T-helper 2 cell (primary cell): ENCODE measurements around the gene DNHD1.

Source experiments
- DNase-seq, 5 experiments: peaks; one replicate each; pipeline versions ENCODE4 v3.0.0 to v3.0.0-alpha.2; 2012 to 2022

Gene DNHD1

DNA sequence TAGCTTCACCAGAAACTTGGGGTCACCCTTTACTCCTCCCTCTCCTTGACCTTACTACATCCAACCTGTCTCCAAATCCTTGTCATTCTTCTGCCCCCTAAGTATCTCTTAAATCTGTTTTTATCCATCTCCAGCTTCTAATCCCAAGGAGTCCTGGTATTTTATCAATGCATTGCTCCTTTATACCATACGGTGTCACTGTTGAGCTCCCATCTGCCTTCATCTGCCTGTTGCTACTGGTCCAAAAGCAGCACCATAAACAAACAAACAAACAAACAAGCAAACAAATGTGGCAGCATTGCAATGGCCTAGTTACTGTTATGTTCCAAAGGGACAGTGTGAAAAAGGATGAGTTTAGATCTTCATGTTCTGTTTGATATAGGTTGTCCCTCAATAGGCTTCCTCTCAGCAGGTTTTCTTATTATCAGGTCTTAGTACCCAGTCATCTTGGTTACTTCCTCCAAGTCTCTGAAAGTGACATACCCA is 34.2 kb downstream of the DNHD1 start:
- DNase-seq: peak in 2 of 5 experiments; percentile 14 to 53

DNA sequence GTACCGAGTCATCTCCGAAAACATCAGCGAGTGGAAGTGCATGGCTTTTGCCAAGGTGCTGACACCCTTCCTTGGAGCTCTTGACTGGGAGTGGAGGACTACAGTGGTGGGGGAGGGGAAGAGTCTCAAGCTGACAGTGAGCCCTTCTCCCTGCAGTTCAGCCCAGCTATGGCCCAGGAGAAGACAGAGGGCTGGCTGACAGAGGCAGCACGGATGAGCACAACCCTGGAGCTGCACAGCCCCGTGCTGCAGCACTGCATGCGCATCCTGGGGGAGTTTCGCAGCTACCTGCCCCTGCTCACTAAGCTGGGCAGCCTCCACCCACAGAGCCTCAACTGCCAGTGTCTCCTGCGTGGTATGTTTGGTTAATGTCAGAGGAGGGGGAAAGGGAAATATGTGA is 41.4 kb downstream of the DNHD1 start:
- DNase-seq: no peak

DNA sequence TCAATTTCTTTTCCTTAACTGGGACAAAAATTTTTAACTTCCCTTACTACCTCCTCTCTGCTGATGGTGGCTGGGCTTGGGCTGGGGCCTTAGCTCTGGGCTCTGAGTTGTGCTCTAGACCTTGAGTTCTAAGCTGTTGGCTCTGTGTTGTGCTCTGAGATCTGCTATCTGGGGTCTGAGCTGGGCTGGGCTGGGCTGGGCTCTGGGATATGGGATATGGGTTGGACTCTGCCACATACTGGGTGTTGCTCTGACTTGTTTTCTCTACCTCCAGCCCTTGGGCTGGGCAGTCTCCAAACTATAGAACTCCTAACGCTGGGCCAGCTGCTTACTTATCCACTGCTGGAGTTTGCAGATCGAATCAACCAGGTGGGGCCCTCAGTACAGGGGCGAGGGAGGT is 41.9 kb downstream of the DNHD1 start:
- no peak for DNase-seq

DNA sequence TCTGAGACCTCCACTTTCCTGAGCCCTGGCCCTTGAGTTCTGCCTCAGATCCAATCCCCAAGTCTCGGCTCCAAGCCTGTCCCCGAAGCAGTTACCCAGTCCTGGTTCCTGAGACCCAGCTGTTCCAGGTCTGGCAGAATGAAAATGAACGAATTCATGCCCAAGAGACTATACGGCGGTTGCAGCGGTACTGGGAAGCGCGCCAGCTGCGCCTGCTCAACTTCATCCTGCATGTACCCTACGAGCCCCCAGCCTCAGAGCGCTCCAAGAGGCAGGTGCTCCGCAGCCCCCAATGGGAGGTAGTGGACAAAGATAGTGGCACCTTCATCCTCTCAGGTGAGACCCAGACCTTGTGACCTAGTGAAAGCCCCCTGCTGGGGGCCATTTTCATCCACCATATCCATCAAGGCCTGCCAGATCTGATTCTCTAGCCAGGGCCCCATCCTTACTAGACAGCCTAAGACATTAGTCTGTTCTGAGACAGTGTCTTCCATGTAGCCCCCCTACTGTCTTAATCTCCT is 42.7 kb downstream of the DNHD1 start:
- DNase-seq: no peak

DNA sequence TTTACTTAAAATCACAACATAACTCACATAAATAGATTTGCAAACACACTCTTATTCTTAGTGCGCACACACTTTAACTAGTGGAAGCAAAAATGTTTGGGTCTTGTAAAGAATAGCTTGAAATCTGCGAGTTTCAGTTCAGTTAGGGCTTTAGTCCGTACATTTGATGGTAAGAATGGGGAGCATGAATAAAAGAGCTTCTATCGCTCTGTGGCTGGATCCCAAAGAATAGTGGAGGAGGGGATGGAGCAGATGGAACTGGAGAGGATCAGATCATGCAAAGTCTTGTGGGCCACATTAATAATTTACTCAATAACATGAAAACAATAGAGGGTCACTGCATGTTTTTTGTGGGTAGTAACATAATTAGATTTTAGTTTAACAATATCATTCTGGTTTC is 44.3 kb downstream of the DNHD1 start:
- no peak for DNase-seq

DNA sequence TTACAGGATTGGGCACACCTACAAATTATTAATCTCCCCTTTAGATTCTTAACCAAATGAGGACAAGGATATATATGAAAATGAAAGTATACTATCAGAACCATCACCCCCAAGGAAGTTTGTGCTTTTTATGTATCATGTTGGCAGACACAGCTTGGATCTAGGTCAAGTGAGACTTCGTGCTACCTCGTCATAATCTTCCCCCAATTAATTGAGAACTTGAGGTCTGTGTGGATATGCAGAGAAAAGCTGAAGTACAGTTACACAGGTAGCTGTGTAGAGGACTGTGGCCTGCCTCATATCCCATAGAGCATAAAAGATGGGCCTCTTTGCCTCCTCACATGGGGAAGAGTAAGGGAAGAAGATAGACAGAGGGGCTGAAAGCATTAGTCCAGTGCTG is 45.6 kb downstream of the DNHD1 start:
- peak in 1 of 5 experiments; percentile 16 for DNase-seq

DNA sequence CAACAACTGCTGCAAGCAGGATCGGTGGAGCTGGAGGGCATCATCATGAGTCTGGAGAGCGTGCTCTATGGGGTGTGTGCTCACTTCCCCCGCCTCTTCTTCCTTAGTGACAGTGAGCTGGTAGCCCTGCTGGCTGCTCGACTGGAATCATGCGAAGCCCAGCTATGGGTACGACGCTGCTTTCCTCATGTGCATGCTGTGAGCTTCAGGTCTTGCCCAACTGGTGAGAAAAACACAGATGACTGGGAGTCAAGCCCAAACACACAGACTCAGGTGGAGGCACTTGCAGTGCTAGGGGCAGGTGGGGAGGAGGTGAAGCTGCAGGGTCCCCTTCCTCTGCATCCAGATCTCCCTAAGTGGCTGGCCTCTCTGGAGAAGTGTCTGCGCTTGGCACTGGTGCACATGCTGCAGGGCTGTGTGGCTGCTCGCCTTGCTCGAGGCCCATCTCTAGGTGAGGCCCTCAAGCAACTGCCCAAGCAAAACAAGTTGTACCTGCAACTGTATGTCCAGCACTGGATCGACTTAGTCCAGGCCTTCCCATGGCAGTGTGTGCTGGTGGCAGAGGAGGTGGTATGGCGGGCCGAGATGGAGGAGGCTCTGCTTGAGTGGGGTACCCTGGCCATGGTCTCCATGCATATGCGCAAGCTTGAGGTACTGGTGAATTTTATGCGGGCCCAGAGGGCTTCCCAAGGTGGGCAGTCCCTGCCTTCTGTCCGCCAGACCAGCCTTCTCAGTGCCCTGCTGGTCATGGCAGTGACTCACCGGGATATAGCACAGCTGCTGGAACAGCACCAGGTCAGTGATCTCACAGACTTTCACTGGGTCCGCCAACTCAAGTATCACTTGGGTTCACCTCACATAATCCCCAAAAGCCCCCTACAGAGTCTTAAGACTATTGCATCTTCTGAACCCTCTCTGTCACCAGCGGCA is 48.1 kb downstream of the DNHD1 start:
- no peak for DNase-seq

DNA sequence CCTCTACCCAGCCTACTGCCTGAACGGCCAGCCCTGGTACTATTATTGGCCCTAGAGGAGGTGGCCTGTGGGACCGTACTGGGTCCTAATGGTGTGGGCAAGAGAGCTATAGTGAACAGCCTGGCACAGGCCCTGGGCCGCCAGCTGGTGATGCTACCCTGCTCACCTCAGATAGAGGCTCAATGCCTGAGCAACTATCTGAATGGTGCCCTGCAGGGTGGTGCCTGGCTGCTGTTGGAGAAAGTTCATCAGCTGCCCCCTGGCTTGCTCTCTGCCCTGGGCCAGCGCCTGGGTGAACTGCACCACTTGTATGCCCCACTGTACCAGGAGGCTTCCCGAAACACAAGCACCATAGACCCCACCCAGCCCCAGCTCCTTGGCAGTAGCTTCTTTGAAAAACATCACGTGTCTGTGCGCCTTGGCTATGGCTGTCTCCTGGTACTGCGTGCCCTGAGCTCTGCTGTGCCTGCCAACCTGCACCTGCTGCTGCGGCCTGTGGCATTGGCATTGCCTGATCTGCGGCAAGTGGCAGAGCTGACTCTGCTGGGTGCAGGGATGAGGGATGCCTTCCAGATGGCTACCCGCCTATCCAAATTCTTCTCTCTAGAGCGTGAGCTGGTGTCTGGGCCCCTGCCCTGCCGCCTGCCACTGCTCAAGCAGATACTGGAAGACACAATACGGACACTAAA is 49.0 kb downstream of the DNHD1 start:
- DNase-seq: no peak

DNA sequence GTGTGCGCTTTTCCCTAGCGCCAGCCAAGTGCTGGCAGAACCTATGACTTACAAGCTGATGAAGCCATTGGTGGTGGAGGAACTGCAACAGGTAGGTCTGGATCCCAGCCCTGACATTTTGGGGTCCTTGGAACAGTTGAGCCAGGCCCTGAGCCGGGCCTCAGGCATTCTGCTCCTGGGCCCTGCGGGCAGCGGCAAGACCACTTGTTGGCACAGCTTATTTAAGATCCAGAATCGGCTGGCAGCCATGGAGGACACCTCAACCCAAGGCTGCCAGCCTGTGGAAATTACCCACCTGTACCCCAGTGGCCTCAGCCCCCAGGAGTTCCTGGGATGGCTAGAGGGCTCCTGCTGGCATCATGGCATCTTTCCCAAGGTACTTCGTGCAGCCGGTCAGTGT is 49.7 kb downstream of the DNHD1 start:
- no peak for DNase-seq

DNA sequence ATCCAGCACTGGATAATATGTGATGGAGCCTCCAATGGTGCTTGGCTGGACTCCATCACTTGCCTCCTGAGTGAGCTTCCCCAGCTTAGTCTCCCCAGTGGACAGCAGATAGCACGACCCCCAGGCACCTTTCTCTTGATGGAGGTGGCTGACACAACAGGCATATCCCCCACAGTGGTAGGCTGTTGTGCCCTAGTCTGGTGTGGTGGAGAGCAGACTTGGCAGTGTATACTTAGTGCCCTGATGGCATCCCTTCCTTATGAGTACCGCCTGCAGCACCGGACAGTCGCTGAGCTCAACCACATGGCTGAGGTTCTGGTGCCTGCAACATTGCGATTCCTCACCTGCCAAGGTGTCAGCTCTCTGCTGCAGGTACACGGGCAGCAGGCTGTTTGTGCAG is 50.1 kb downstream of the DNHD1 start:
- DNase-seq: no peak

DNA sequence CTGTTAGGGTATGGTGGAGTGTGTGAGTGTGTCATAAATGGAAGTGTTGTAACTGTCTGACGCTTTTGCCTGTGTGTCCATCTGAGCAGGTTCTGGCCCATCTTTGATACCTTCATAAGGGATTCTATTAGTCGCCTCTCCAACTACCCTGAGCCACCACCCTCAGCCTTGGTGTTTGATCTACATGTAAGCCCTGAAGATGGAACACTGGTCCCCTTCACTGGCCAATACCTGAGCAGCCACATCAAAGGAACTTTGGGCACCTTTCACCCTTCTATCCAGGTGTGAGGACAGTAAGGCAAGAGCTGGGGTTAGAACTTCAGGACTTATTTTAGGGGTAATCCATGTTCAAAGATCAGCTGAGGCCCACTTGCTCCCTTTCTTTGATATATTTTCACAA is 51.0 kb downstream of the DNHD1 start:
- no peak for DNase-seq

DNA sequence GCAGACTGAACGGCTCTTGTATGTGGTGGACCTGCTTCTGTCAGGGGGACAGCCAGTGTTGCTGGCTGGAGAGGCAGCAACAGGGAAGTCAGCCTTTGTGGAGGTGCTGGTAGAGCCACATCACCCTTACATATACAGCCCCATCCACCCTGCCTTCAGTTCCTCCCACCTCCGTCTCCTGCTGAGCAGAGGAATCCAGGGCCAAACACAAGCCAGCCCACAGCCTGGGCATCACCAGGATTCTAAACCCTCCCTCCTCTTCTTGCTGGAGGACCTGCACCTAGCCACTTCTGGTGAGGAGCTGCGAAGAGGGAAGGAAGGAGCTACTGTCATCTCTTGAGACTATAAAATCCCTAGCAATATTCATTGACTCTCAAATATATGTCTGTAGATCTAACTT is 51.6 kb downstream of the DNHD1 start:
- no peak for DNase-seq

DNA sequence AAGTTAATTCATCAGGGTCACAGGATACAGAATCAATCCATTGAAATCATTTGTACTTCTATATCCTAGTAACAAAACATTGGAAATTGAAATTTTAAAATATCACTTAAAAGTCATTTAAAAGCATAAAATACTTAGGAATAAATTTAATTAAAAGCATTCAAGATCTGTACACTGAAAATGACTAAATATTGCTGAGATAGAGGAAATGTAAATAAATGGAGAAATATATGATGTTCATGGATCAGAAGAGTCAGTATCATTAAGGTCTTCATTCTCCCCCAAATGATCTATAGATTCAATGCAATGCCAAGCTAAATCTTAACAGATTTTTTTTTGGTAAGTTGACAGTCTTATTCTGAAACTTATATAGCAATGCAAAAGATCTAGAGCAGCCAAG is 56.6 kb downstream of the DNHD1 start:
- DNase-seq: no peak

DNA sequence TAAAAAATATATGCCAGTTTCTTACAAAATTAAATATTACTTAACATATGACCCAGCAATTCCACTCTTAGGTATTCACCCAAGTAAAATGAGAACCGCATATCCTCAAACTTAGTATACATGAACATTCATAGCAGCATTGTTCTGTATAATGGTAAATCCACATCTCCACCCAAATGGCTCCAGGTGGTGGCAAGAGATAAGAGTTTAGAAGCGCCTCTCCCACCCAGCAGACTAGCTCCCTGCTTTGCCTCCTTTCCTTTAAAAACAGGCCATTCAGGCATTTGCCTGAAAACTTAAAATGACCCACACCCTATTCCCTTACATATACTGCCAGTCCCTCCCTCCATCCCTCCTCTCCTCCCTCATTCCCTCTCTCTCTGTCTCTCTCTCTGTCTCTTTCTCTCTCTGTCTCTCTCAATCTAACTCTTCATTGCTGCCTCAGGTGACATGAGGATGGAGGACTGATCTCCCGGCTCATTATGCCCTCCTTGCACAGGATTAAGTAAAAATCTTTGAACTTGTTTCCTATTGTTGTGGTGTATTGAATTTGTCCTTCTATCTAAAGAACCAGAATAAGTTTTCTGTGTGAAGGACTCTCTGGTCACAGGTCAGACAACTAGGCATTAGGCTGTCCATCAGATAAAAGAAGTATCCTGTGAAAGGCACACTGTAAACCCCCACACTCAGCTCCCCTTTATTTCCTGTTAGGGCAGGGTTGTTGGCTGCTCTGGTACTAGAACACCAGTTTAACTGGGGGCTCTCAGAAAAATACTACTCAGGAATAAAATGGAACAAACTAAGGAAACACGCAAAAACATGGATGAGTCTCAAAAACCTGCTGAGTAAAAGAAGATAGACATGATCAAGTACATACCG is 58.0 kb downstream of the DNHD1 start:
- no peak for DNase-seq

DNA sequence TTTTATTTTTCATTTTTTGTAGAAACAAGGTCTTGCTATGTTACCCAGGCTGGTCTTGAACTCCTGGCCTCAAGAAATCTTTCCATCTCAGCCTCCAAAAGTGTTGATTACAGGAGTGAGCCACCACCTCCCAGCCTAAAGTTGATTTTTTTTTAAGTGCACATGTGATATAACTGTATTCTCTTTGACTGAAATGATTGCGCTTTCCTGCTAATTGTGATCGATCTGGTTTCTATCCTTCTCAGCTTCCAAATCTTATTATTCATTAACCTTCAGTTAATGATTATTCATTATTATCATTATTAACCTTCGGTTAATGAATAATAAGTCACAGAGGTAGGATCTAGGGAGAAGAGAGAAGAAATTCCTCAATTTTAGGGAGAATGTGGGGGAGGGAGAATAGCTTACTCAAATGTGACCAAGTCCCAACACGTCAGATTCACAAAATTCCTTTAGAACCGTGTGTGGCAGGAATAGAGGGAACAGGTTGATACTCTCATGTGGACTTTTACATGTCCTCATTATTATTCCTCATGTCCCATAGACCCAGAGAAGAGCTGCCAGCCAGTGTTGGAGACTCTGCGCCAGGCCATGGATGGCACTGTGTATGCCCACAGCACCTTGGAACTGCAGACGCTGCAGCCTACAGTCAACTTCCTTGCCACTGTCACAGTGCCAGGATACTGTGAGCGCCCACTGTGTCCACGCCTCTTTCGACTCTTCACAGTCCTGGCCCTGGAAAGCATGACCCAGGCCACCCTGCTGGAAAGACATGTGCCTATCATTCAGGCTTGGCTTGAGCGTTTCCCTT is 59.3 kb downstream of the DNHD1 start:
- DNase-seq: no peak

DNA sequence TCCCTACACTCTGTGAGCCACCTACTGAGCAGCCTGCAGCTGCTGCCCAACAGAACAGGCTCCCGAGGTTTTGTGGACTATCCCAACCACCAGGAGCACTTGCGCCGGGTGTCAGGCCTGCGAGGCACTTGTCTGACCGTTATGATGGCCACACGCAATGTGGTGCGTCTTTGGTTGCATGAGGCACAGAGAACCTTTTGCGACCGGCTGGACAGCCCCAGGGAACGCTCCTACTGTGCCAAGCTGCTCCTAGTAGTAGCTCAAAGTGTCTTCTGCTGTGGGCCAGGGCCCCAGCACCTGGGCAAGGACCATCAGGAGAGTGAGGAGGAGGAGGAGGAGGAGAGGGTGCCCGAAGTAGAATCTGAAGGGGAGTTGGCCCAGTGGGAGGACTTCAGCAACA is 60.0 kb downstream of the DNHD1 start:
- DNase-seq: no peak

DNA sequence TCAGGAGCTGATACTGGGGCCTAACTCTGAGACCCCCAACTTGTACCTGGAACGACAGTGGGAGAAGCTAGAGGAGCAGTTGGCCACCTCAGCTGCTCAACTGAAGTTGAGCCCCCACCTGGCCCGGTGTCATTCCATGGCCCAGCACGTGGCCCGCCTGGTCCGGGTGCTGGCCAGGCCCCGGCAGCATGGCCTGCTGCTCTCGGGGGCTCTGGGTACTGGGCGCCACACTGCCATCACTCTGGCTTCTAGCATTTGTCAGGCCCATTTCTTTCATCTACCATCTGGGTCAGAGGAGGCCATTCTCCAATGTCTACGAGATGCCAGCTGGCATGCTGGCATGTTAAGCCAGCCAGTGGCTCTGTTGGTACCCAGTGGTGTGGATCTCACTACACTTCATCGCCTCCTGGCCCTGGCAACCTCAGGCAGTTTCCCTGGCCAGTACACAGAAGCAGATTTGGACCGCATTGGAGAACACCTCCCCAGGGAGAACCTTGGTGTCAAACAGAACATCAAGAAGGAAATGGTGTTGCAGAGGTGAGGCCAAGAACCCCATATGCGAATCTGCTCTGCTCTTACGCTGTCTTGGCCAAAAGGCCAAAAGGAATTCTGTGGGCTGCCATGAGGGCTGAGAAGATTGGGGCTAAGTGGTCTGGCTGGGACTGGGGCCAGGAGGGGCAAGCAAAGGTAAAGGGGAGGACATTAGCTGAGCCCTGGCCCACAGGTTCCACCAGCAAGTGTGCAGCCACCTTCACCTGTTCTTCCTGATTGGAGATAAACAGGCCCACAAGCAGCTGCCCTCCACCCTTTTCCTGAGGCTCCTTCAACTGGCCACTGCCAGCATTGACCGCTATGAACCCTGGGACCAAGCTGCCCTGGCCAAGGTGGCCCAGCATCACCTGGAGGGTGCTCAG is 60.9 kb downstream of the DNHD1 start:
- no peak for DNase-seq

DNA sequence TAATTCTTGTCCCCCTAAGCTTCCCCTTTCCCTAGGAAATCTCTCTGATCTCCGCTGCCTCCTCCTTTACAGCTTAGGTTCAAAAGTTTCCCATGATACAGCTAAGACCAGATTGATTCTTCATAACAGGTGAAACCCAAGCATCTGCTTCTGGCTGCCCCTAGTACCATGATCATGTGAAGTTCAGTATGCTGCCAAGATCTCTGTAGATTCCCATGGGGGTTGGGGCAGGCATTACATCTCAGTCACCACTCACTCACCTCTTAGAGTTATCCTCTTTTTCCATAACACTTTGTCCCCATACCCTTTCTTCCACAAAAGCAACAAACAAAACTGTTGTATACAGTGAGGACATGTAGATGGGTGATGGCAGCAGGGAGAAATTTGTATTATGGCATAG is 62.3 kb downstream of the DNHD1 start:
- DNase-seq: no peak

DNA sequence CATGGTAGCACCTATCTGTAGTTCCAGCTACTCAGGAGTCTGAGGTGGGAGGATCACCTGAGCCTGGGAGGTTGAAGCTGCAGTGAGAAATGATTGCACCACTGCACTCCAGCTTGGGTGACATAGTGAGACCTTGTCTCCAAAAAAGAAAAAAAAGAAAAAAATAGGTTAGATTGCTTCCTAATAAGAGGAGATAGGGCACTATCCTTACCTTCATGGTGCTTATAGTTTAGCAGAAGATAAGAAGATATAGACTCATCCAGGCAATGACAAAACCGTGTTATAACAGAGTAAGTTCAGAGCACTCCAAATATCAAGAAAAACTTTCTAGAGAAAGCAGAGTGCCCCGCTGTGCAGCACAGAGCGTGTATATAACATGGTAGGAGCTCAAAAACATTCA is 64.2 kb downstream of the DNHD1 start:
- DNase-seq: no peak

DNA sequence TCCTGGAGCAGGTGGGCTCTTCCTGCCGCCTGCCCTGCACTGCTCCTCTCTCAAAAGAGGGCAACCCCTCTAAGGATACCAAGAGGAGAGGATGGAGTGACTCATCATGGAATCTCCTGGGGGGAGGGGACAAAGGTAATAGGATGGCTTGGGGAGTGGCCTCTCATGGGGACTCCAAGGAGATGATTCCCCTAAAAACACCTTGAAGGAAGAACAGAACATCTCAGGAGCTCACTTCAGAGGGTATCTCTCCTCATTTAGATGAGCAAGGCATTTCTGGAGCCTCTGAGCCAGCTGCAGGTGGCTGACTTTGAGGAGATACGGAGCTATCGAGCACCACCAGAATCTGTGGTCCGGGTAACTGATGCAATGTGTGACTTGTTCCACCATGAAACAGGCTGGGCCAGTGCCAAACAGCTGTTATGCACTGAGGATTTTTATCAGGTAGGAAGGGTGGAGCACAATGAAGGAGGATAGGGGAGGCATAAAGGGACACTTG is 66.1 kb downstream of the DNHD1 start:
- no peak for DNase-seq

DNA sequence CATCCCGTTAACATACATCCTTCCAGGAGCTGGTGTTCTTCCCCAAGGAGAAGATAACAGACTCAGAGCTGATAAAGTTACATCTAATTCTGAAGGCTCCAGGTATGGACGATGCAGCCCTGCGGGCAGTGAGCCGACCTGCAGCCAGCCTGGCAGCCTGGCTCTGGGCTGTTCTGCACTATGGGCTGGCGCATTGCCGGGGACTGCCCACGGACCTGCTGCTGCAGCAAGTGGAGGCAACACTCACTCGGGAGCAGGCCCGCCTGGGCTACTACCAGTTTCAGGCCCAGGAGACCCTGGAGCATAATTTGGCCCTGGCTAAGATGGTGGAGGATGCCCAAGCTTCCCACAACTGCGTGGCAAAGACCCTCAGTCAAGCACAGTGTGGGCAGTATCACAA is 66.6 kb downstream of the DNHD1 start:
- no peak for DNase-seq
